ENCODE data around the gene UBE2QL1.
"Not testable (repeated sequence)": the region's sequence is repeated elsewhere in the genome, so short reads cannot be mapped to it uniquely, and the experiment has no call there.

Gene UBE2QL1

GRCh38 chr5:6501701-6502100 lies 53.0 kb downstream of the UBE2QL1 start:
- FAIRE-seq = no peak

GRCh38 chr5:6502421-6502820 lies 53.8 kb downstream of the UBE2QL1 start:
- FAIRE-seq = no peak

DNA sequence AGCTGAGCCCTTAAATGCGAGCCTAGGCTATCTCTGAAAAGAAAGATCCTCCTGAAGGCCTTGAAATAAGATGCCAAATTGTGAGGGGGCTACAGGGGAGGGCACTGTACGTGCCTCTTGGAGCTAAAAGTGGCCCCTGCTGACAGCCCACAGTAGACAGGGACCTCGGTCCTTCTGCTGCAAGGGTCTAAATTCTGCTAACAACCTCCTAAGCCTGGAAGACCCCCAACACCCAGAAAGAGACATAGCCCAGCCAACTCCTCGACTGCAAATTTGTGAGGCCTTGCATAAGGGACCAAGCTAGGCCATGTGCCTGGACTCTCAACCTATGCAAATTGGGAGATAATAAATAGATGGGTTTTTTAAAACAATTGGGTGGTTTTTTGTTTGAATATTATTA lies 54.7 kb downstream of the UBE2QL1 start:
- no peak for FAIRE-seq

DNA sequence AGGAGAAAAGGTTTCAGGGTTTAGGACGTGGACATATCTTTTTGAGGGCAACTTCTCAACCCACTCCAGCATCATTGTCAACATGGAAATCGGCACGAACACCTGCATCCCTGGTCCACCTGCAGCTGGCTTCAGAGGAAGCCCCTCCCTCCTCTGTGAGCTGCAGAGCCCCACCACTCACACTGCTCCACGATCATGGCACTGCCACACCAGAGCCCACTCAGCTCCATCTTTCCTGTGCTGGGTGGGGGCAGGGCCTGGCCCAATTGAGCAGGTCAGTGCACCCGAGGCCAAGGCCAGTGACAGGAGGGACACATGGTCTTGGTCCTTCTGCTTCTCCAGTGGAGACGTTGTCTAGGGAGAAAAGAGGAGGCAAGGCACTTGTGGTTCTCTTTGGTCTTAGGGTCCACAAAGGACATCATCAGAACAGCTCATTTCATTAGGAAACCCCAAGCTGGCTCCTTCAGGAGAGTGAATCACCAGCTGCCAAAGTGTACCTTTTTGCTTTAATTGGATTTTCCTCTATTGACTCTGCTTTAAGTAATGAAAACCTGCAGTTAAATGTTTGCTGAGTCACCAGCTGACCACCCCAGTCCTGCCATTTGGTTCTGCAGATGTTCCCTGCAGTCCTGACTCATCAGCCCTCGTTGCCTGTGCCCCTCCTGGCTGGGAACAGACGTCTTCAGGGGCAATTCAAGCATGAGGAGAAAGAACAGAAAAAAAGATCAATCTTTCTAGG lies 56.2 kb downstream of the UBE2QL1 start:
- no peak for FAIRE-seq

DNA sequence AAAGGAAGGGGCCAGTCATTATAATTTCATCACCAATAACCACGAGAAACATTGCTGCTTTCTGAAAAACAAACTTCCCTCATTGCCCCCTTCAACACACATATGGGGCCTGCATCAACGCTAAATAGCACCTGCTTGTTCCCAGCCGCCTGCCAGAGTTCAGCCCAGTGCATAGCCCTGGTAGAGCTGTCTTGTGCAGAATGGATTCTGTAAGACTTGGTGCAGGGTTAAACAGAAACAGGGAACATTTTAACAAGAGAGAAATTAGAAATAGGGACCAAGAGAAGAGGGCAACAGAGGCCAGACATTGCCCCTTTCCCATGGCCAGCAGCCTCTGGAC lies 56.7 kb downstream of the UBE2QL1 start:
- FAIRE-seq = no peak

DNA sequence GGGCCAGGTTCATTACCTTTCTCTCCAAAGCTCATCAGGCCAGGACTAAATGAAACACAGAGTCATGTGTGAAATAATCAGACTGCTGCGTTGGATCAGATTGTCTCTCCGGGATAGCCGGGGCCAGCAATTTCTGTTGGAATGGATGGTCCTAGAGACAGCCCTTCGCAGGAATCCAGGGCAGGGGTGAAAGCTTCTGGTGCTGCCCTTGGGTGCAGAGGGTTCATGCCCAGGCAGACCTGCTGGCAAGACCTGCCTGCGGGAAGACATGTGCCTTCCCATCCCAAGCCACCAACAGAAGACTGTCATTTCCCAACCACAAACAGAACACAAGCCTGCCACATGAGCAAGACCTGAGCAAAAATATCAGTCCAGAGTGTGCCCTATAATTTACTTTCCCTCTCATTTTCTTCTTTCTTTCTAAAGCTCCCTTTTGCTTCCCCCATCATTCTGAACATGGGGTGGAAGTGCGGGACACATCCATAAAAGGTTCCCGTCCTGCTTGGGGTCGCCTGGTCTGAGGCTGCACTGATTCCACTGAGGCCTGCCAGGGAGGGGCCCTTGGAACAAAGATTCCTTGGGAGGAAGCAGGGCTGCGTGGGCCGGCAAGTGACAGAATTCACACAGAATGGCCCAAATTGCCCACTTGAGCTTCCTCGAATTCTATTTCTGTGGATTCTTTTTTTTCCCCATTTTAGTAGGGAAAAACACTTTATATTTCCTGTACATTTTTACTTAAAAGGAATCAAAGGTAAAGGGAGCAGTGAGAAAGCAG lies 57.3 kb downstream of the UBE2QL1 start:
- FAIRE-seq = no peak

- no peak for FAIRE-seq
Measured at GRCh38 chr5:6506611-6507010, 58.0 kb downstream of the UBE2QL1 start.

DNA sequence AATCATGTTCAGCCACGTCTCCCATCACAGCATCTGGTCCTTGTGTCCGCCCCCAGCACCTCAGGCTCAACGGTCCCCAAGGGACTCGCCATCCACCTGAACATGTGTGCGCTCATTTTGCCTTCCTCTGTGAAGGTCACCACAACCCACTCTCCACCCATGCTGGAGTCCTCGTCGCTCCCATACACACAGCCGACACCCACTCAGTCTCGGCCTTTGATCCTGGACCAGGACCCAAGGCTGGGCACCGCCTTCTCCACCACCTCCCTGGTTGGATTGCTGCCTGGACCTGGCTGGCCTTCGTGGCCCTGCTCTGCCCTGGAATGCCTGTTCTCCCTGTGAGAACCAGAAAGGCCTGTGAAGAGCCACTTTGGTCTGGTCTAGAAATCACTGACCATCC lies 60.3 kb downstream of the UBE2QL1 start:
- FAIRE-seq = no peak

GRCh38 chr5:6510132-6510531 lies 61.5 kb downstream of the UBE2QL1 start:
- no peak for FAIRE-seq

GRCh38 chr5:6510973-6511372 lies 62.3 kb downstream of the UBE2QL1 start:
- no peak for FAIRE-seq

GRCh38 chr5:6515812-6516211 lies 67.2 kb downstream of the UBE2QL1 start:
- not testable (repeated sequence) for FAIRE-seq

DNA sequence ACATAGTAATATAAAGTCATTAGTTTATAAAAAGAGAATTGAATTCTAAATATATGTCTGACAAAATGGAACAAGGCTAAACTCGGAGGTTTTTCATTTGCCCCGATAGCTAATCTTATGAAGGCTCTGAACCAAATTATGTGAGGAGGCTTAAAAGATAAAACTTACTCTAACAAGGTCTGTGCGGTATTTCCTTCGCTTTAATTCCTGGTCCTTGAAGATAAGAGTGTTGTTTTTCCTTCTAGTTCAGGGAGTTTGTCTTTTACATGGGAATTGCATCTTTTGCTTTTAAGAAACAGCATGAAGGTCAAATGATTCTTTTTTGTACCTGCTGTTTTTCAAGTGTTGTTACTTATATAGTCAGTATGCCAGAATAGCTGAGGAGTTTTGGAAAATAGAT lies 68.2 kb downstream of the UBE2QL1 start:
- FAIRE-seq = no peak

GRCh38 chr5:6517510-6517909 lies 68.9 kb downstream of the UBE2QL1 start:
- no peak for FAIRE-seq

GRCh38 chr5:6518298-6519057 lies 69.8 kb downstream of the UBE2QL1 start:
- FAIRE-seq = no peak

- FAIRE-seq = no peak
Measured at GRCh38 chr5:6520201-6520600, 71.5 kb downstream of the UBE2QL1 start.

- FAIRE-seq = no peak
Measured at GRCh38 chr5:6522331-6522730, 73.7 kb downstream of the UBE2QL1 start.

DNA sequence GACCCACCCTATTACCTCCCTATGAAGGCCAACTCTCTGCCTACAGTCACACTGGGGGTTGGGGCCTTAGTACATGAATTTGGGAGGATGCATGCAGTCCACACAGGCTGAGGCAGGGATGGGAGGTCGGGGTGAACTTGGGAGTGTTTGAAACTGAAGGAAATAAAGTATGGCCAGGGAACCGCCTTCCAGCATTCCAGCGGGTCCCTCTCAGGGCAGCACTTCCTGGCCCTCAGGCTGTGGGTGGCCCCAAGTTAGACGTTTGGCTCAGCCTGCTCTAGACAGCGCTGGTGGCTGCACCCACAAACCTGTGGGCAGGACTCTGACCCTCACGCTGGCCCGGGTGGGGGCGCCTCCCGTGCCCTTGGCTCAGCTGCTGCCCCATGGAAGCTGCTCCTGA lies 74.3 kb downstream of the UBE2QL1 start:
- no peak for FAIRE-seq

DNA sequence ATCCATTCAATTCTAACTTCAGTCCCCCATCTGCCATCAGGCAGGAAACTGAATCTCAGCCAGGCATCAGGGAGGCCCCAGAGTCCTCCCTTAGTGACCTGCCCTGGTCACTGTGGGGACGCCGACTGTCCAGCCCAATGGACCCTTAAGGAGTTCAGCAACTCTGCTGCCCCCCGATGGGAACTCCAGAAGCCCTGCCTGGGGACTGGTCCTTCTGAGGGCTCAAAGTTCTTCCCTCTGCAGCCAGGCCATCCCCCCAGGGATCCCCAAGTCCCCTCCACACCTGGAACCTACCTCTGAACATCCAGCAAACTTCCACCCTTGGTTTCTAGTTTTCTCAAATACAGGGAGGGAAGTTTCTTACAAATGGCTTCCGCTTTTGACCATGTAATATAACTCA lies 76.8 kb downstream of the UBE2QL1 start:
- no peak for FAIRE-seq

DNA sequence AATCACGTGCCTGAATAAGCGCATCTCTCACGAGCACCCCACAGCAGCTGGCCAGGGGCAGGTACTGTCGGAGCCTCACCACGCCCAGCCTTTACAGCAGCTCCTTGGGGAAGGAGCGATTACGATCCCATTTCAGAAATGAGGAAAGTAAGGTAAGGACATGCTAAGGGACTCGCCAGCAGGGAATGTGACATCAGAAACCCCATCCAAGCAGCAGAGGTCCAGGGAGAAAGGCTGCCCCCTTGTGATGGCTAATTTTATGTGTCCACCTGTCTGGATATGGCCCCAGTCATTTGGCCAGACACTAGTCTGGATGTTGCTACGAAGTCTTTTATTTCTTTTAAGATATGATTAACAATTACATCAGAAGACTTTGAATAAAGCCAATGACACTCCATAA lies 77.3 kb downstream of the UBE2QL1 start:
- no peak for FAIRE-seq

DNA sequence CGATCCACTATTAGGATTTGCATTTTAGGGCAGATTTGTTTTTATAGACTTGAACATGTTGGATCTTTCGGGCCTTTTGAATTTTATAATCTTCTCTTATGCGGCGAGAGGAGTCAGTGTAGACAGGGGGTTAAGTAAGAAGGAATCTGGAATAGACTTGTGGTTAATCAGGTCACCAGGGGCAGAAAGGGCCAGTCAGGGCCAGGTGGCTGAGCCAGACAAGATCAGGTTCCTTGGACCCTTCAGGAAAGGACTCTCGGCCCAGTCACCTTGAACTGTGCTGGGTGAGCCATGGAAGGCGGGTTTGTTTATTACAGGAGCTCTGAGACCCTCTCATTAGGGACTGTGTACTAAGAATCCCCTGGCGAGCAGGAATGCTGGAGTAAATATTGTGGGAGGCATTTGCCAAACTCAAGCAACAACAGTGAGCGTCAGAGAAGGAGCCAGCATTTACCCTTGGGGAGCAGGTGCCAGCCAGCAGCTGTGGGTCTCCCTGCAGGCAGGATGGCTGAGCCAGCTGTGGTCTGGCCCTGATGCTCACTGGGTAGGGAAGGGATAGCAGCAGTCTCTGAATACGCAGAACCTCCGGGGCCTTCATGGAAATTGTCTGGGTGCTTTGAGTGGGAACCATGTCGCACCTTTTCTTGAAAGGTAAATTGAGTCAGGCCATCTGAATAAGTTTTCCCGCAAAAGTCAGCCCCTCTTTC lies 79.2 kb downstream of the UBE2QL1 start:
- no peak for FAIRE-seq

DNA sequence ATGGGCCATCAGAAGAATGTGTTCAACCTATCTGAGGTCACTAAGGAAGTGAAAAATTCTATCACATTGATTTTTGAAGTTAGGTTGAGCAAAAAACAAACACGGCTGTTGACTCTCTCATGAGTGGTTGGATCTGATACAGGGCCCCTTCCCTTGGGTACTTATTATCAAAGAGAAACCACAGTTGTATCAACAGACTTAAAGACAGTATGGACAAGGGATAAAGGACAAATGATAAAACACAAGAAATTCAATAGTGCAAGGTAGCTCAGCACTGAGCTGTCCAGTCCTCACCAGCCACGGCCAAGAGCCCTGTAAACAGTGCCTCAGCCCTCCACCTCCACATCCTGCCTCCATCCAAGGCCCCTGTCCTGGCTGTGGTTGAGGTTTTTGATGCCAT lies 86.9 kb downstream of the UBE2QL1 start:
- no peak for FAIRE-seq

DNA sequence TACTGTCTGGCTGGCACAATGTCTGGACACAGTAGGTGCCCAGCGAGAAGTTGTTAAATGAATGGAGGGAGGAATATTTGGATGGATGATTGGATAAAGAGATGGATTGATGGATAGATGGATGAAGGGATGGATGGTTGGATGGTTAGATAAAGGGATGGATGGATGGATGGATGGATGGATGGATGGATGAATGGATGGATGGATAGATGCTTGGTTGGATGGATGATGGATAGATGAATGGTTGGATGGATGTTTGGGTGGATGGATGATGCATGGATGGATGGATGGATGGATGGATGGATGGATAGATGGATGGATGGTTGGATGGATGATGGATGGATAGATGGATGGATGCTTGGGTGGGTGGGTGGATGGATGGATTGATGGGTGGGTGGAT lies 90.4 kb downstream of the UBE2QL1 start:
- FAIRE-seq = no peak
